HepG2 (cell line): Measurements from ENCODE around the gene FAM114A1. TPM values are rescaled to one million over a fixed set of nuclear protein-coding genes. Genes with fewer than 3 reads are reported as not detected.
A peak's percentile ranks its signal among the peaks of the same experiment; 100 is the strongest.

Source experiments
- ATF7 ChIP-seq, 2 experiments: fragments of 450-650 bp in 1 of 2; sonication (generic) in 1 of 2; formaldehyde crosslinking in 1 of 2; IDR thresholded peaks; 2 replicates each; pipeline versions ENCODE4 v1.4.0 to v1.6.1; 2016 to 2020; ENCODE audit warnings: antibody characterized with exemption in 1 of 2, mild to moderate bottlenecking in 1 of 2, missing genetic modification reagents in 1 of 2
- CBX1 ChIP-seq: IDR thresholded peaks from one replicate; pipeline ENCODE4 v1.6.1; 2016; ENCODE audit warnings: antibody characterized with exemption, low read depth
- CC2D1A ChIP-seq: sonication (generic); formaldehyde crosslinking; IDR thresholded peaks from 2 replicates; pipeline ENCODE4 v1.8.1; 2023; ENCODE audit warnings: mild to moderate bottlenecking, missing genetic modification reagents
- CREBL2 ChIP-seq: sonication (generic); formaldehyde crosslinking; IDR thresholded peaks from 2 replicates; pipeline ENCODE4 v1.8.1; 2023; ENCODE audit warnings: missing genetic modification reagents, mild to moderate bottlenecking, borderline replicate concordance
- GLMP ChIP-seq: sonication (generic); formaldehyde crosslinking; IDR thresholded peaks from 2 replicates; pipeline ENCODE4 v1.9.0; 2021; ENCODE audit warnings: missing genetic modification reagents, mild to moderate bottlenecking, borderline replicate concordance
- HNF1A ChIP-seq, 2 experiments: sonication (generic) in 1 of 2; formaldehyde crosslinking in 1 of 2; IDR thresholded peaks; 2 replicates each; pipeline versions ENCODE4 v1.4.0 to v1.6.1; 2016 to 2020; ENCODE audit warnings: borderline replicate concordance in 1 of 2, low read depth in 1 of 2, mild to moderate bottlenecking in 1 of 2, missing genetic modification reagents in 1 of 2
- KAT8 ChIP-seq: IDR thresholded peaks from 2 replicates; pipeline ENCODE4 v1.6.1; 2016; ENCODE audit warnings: missing genetic modification reagents, missing compliant biosample characterization
- NR3C1 ChIP-seq: sonication (generic); formaldehyde crosslinking; IDR thresholded peaks from 2 replicates; pipeline ENCODE4 v1.4.0; 2020; ENCODE audit warnings: missing genetic modification reagents
- SETDB1 ChIP-seq: sonication (generic); formaldehyde crosslinking; IDR thresholded peaks from 2 replicates; pipeline ENCODE4 v1.5.1; 2020; ENCODE audit warnings: missing genetic modification reagents, mild to moderate bottlenecking, borderline replicate concordance
- TEF ChIP-seq: sonication (generic); formaldehyde crosslinking; IDR thresholded peaks from 2 replicates; pipeline ENCODE4 v1.5.0; 2020; ENCODE audit warnings: missing genetic modification reagents
- TMF1 ChIP-seq: sonication (generic); formaldehyde crosslinking; IDR thresholded peaks from 2 replicates; pipeline ENCODE4 v1.8.1; 2022; ENCODE audit warnings: low read depth, missing genetic modification reagents
- ZC3H13 ChIP-seq: sonication (generic); formaldehyde crosslinking; IDR thresholded peaks from 2 replicates; pipeline ENCODE4 v1.8.1; 2023; ENCODE audit warnings: mild to moderate bottlenecking, missing genetic modification reagents, moderate library complexity
- ZNF574 ChIP-seq: sonication (generic); formaldehyde crosslinking; IDR thresholded peaks from 2 replicates; pipeline ENCODE4 v1.4.0; 2020; ENCODE audit warnings: missing genetic modification reagents
- ZNF672 ChIP-seq: sonication (generic); formaldehyde crosslinking; IDR thresholded peaks from 2 replicates; pipeline ENCODE4 v1.8.1; 2022; ENCODE audit warnings: missing genetic modification reagents
- ZNF816 ChIP-seq: sonication (generic); formaldehyde crosslinking; IDR thresholded peaks from 2 replicates; pipeline ENCODE4 v1.8.0; 2022; ENCODE audit warnings: missing genetic modification reagents, mild to moderate bottlenecking, borderline replicate concordance
- polyA plus RNA-seq, 8 experiments: library from polyadenylated mRNA; depleted of rRNA in 3 of 8; stranded (reverse) in 7 of 8; unstranded in 1 of 8; fragments of >200 nt; fragmentation: Illumina TruSeq in 4 of 8; extraction: Trizol in 4 of 8; gene quantifications; 2 replicates each; pipeline versions ENCODE4 v1.2.1 to v1.2.3, GENCODE V29; 2011 to 2016; ENCODE audit warnings: low read depth in 4 of 8, missing spikeins in 1 of 8, mixed read lengths in 1 of 8; ENCODE audit not compliant: insufficient read depth in 1 of 8
- total RNA-seq, 5 experiments: library from RNA; depleted of rRNA; stranded (reverse); fragments of >200 nt; fragmentation: Illumina TruSeq; extraction: Trizol; gene quantifications; 2 replicates each; pipeline ENCODE4 v1.2.3, GENCODE V29; 2016; ENCODE audit warnings: low read depth in 1 of 5
- TF ChIP-seq, protein P1 (sequence below): sonication (generic); formaldehyde crosslinking; IDR thresholded peaks from 2 replicates; pipeline ENCODE4 v1.5.0; 2020; ENCODE audit warnings: missing genetic modification reagents, mild to moderate bottlenecking, borderline replicate concordance
- TF ChIP-seq, protein P2 (sequence below): IDR thresholded peaks from 2 replicates; pipeline ENCODE4 v1.6.1; 2016; ENCODE audit warnings: missing biosample characterization, missing genetic modification reagents, low read depth

FAM114A1 gene
- total and polyA plus RNA-seq, 2 of the 13 experiments (the other 11 are each of a cell fraction or from before 2014, with no cell fraction given), result 61.0 to 76.9 TPM

- TF ChIP-seq KAT8 (CRISPR knock-in tag) (peak; percentile 38; the same call in 1 of the 2 replicates), ZNF672 (no peak), ZNF816 (CRISPR knock-in tag) (no peak), HNF1A (IDR thresholded peaks at IDR 0.05; ENCODE audit: low read depth) (no peak), HNF1A (CRISPR knock-in tag; IDR thresholded peaks at IDR 0.05; ENCODE audit: borderline replicate concordance) (no peak), ZNF574 (CRISPR knock-in tag) (0 out of 2 replicates have a peak, but pooled peaks have one; percentile 20), NR3C1 (CRISPR knock-in tag) (no peak), ATF7 (IDR thresholded peaks at IDR 0.05) (peak; percentile 3; the same call in 1 of the 2 replicates), ATF7 (CRISPR knock-in tag; IDR thresholded peaks at IDR 0.05) (no peak), CC2D1A (no peak), CBX1 (no peak), CREBL2 (CRISPR knock-in tag) (no peak), ZC3H13 (no peak), GLMP (CRISPR knock-in tag) (no peak), TEF (CRISPR knock-in tag) (no peak), SETDB1 (CRISPR knock-in tag) (no peak), TMF1 (CRISPR knock-in tag) (no peak)
- TF ChIP-seq, protein P1, sequence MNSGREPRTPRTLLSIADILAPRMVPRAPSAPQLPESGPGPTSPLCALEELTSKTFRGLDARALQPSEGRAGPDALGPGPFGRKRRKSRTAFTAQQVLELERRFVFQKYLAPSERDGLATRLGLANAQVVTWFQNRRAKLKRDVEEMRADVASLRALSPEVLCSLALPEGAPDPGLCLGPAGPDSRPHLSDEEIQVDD (CRISPR knock-in tag), result no peak
- TF ChIP-seq, protein P2, sequence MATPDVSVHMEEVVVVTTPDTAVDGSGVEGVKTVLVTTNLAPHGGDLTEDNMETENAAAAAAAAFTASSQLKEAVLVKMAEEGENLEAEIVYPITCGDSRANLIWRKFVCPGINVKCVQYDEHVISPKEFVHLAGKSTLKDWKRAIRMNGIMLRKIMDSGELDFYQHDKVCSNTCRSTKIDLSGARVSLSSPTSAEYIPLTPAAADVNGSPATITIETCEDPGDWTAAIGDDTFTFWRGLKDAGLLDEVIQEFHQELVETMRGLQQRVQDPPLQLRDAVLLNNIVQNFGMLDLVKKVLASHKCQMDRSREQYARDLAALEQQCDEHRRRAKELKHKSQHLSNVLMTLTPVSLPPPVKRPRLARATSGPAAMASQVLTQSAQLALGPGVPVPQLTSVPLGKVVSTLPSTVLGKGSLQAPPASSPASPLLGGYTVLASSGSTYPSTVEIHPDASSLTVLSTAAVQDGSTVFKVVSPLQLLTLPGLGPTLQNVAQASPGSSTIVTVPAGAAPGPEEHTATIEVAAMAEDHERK (CRISPR knock-in tag), result no peak
Measured at GRCh38 chr4:38872620-38873019, 5.0 kb downstream of the FAM114A1 start (continued).
